K562 (cell line): ENCODE measurements around the gene FUT6. TPM values are rescaled to one million over a fixed set of nuclear protein-coding genes. Genes with fewer than 3 reads are reported as not detected.
A peak's percentile ranks its signal among the peaks of the same experiment; 100 is the strongest.

Source experiments
- ATF1 ChIP-seq, 2 experiments: fragments of 450-650 bp in 1 of 2; IDR thresholded peaks; 2 replicates each; pipeline ENCODE4 v1.6.1; 2016; ENCODE audit warnings: missing compliant biosample characterization in 1 of 2, missing genetic modification characterization in 1 of 2
- CREB1 ChIP-seq, 2 experiments: sonication (generic) in 1 of 2; formaldehyde crosslinking in 1 of 2; IDR thresholded peaks; 2 replicates each; pipeline versions ENCODE4 v1.6.1 to v1.8.0; 2012 to 2022; ENCODE audit warnings: inconsistent platforms in 1 of 2, mild to moderate bottlenecking in 1 of 2, missing genetic modification reagents in 1 of 2, moderate library complexity in 1 of 2
- GATA2 ChIP-seq: sonication (generic); formaldehyde crosslinking; IDR thresholded peaks from 2 replicates; pipeline ENCODE4 v1.4.0; 2020; ENCODE audit warnings: mild to moderate bottlenecking, missing genetic modification reagents
- HDGF ChIP-seq: fragments of 450-650 bp; IDR thresholded peaks from 2 replicates; pipeline ENCODE4 v1.6.1; 2016
- JUND ChIP-seq, 2 experiments: IDR thresholded peaks; 2 replicates in 1 of 2; 3 replicates in 1 of 2; pipeline ENCODE4 v1.6.1; 2011; ENCODE audit warnings: borderline replicate concordance in 2 of 2, low read depth in 2 of 2, low read length in 2 of 2, improper control_type of control experiment in 1 of 2, missing biosample characterization in 1 of 2, missing genetic modification characterization in 1 of 2, missing genetic modification reagents in 1 of 2
- RBM34 ChIP-seq: fragments of 200-400 bp; formaldehyde crosslinking; IDR thresholded peaks from 2 replicates; pipeline ENCODE4 v1.6.1; 2018; ENCODE audit warnings: low read length, borderline replicate concordance; ENCODE audit not compliant: insufficient read depth
- TCF3 ChIP-seq: sonication (generic); formaldehyde crosslinking; IDR thresholded peaks from 2 replicates; pipeline ENCODE4 v1.4.0; 2020; ENCODE audit warnings: mild to moderate bottlenecking, missing genetic modification reagents
- ZNF197 ChIP-seq: fragments of 200-800 bp; sonication (Bioruptor generic); IDR thresholded peaks from 2 replicates; pipeline ENCODE4 v1.6.1; 2016; ENCODE audit warnings: low read depth, missing genetic modification characterization, missing compliant biosample characterization
- ZNF586 ChIP-seq: fragments of 450-650 bp; formaldehyde crosslinking; conservative IDR thresholded peaks from 2 replicates; pipeline ENCODE4 v1.4.0; 2020; ENCODE audit warnings: mild to moderate bottlenecking, moderate library complexity
- polyA plus RNA-seq, 8 experiments: library from polyadenylated mRNA; depleted of rRNA in 4 of 8; stranded (reverse) in 5 of 8; unstranded in 3 of 8; fragments of >200 nt; fragmentation: Nextera tagmentation in 2 of 8; fragmentation: Illumina TruSeq in 1 of 8; extraction: Ambion mirVana in 2 of 8; extraction: Trizol in 1 of 8; gene quantifications; 2 replicates each; pipeline versions ENCODE4 v1.2.1 to v1.2.3, GENCODE V29; 2011 to 2014; ENCODE audit warnings: inconsistent platforms in 1 of 8, missing spikeins in 1 of 8
- total RNA-seq, 7 experiments: library from RNA; depleted of rRNA in 6 of 7; stranded (reverse); fragments of >200 nt in 6 of 7; fragmentation: Illumina TruSeq in 2 of 7; extraction: Trizol in 2 of 7; gene quantifications; 2 replicates each; pipeline versions ENCODE4 v1.2.1 to v1.2.3, GENCODE V29; 2011 to 2021; ENCODE audit warnings: low replicate concordance in 1 of 7
- TF ChIP-seq, protein P1 (sequence below): IDR thresholded peaks from 2 replicates; pipeline ENCODE4 v1.6.1; 2016; ENCODE audit warnings: missing genetic modification characterization, missing compliant biosample characterization
- TF ChIP-seq, protein P2 (sequence below), 2 experiments: fragments of 450-650 bp; conservative IDR thresholded peaks; 2 replicates each; pipeline ENCODE4 v1.6.1; 2017; ENCODE audit warnings: mild to moderate bottlenecking in 2 of 2, moderate library complexity in 2 of 2

FUT6 gene
- total and polyA plus RNA-seq, 9 of the 15 experiments (the other 6 are each of a cell fraction or from before 2014, with no cell fraction given) = 0.04 TPM; not detected in 8

DNA sequence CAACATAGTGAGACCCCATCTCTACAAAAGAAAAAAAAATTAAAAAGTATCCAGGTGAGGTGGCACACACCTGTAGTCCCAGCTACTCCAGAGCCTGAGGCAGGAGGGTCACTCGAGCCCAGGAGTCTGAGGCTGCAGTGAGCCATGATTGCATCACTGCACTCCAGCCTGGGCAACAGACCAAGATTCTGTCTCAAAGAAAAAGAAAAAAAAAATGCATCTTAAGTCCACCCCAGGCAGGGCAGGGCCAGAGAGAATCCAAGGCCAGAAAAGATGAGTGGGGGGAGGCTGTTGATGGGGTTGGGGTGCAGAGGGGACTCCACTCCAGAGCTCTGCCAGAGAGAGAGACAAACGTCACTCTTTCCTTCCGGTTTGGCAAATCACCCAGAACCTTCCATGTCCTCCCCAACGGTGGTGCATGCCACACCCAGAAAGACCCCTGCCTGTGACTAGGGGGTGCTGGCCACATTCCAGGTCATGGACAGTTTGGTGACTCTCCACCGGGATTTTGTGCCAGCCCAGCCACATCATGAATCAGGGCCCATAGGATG lies 11.3 kb upstream of the FUT6 start (continued):
- TF ChIP-seq CREB1 (IDR thresholded peaks at IDR 0.05) (no peak), CREB1 (CRISPR knock-in tag; IDR thresholded peaks at IDR 0.05) (no peak), ZNF586 (no peak), JUND (IDR thresholded peaks at IDR 0.05; ENCODE audit: borderline replicate concordance, low read depth, low read length) (peak; percentile 24; the same call in 1 of the 2 replicates), JUND (tag; IDR thresholded peaks at IDR 0.05; ENCODE audit: borderline replicate concordance, low read depth, low read length) (no peak), HDGF (no peak), TCF3 (CRISPR knock-in tag) (no peak), RBM34 (no peak), ZNF197 (CRISPR knock-in tag) (no peak), GATA2 (no peak), ATF1 (CRISPR knock-in tag; IDR thresholded peaks at IDR 0.05) (no peak), ATF1 (tag; IDR thresholded peaks at IDR 0.05) (no peak)
- TF ChIP-seq, protein P1, sequence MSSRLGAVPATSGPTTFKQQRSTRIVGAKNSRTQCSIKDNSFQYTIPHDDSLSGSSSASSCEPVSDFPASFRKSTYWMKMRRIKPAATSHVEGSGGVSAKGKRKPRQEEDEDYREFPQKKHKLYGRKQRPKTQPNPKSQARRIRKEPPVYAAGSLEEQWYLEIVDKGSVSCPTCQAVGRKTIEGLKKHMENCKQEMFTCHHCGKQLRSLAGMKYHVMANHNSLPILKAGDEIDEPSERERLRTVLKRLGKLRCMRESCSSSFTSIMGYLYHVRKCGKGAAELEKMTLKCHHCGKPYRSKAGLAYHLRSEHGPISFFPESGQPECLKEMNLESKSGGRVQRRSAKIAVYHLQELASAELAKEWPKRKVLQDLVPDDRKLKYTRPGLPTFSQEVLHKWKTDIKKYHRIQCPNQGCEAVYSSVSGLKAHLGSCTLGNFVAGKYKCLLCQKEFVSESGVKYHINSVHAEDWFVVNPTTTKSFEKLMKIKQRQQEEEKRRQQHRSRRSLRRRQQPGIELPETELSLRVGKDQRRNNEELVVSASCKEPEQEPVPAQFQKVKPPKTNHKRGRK = no peak
- TF ChIP-seq, protein P2, sequence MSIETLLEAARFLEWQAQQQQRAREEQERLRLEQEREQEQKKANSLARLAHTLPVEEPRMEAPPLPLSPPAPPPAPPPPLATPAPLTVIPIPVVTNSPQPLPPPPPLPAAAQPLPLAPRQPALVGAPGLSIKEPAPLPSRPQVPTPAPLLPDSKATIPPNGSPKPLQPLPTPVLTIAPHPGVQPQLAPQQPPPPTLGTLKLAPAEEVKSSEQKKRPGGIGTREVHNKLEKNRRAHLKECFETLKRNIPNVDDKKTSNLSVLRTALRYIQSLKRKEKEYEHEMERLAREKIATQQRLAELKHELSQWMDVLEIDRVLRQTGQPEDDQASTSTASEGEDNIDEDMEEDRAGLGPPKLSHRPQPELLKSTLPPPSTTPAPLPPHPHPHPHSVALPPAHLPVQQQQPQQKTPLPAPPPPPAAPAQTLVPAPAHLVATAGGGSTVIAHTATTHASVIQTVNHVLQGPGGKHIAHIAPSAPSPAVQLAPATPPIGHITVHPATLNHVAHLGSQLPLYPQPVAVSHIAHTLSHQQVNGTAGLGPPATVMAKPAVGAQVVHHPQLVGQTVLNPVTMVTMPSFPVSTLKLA (conservative IDR thresholded peaks at IDR 0.05) = no peak
